ENCODE results near the gene MAGI2. TPM values are rescaled to one million over a fixed set of nuclear protein-coding genes. Genes with fewer than 3 reads are reported as not detected.

The MAGI2 gene
- total RNA-seq, 2 donors from 2014 or later = 3.9 to 10.5 TPM

- Histone ChIP-seq H3K9me3 (no peaks in the 10 kb centered on the region), H3K4me3 (no peak overlapping the region), H3K27me3 (no peaks in the 10 kb centered on the region), H3K36me3 (replicated peaks in 1 of 2; ENCODE audit: insufficient read depth in 1 of 2, low read depth in 2 of 2) (no peaks in the 10 kb centered on the region), H3K4me1 (no peaks in the 10 kb centered on the region), H3K27ac (no peak overlapping the region)
- no peak for DNase-seq
- no peak for ATAC-seq
- TF ChIP-seq POLR2A (IDR thresholded peaks at IDR 0.05) (no peak), CTCF (IDR thresholded peaks at IDR 0.05) (peak; percentile 14 to 64 (median 52))
- WGBS, 2 donors = 26 to 28% methylated on average over 4 of the region's 4 CpGs
- intact Hi-C loops (cut with DNase I) = no loop called here
These were observed 181.3 kb downstream of the MAGI2 start for GRCh38 chr7:79272066-79272669.

GRCh38 chr7:79268730-79269129 is 184.7 kb downstream of the MAGI2 start:
- 33 to 38% methylated on average over 6 of the region's 6 CpGs for WGBS, 2 donors
- H3K4me3 ChIP-seq = no peak overlapping the region

GRCh38 chr7:79258826-79259225 is 194.6 kb downstream of the MAGI2 start:
- DNase-seq (no peak), ATAC-seq (no peak)
- no peaks in the 10 kb centered on the region for H3K36me3 ChIP-seq (replicated peaks in 1 of 2; ENCODE audit: insufficient read depth in 1 of 2, low read depth in 2 of 2)
- H3K4me1 ChIP-seq = no peaks in the 10 kb centered on the region
- 27 to 32% methylated on average over 3 of the region's 3 CpGs for WGBS, 2 donors
- H3K27me3 ChIP-seq = no peaks in the 10 kb centered on the region
- no peak overlapping the region for H3K27ac ChIP-seq
- H3K9me3 ChIP-seq = no peaks in the 10 kb centered on the region
- H3K4me3 ChIP-seq = no peak overlapping the region
- intact Hi-C loops (cut with DNase I) = no loop called here
- TF ChIP-seq CTCF (IDR thresholded peaks at IDR 0.05) = no peak
- no peak for TF ChIP-seq POLR2A (IDR thresholded peaks at IDR 0.05)

More at GRCh38 chr7:79268730-79269129, 184.7 kb downstream of the MAGI2 start:
- intact Hi-C loops (cut with DNase I) = no loop called here
- Histone ChIP-seq H3K27ac (no peak overlapping the region), H3K9me3 (no peaks in the 10 kb centered on the region), H3K27me3 (no peaks in the 10 kb centered on the region), H3K4me1 (no peaks in the 10 kb centered on the region), H3K36me3 (replicated peaks in 1 of 2; ENCODE audit: insufficient read depth in 1 of 2, low read depth in 2 of 2) (no peaks in the 10 kb centered on the region)
- ATAC-seq (no peak), DNase-seq (no peak)
- no peak for TF ChIP-seq CTCF (IDR thresholded peaks at IDR 0.05)
- TF ChIP-seq POLR2A (IDR thresholded peaks at IDR 0.05) = no peak

GRCh38 chr7:79257959-79258358 is 195.5 kb downstream of the MAGI2 start:
- Histone ChIP-seq H3K4me1 (no peaks in the 10 kb centered on the region), H3K4me3 (no peak overlapping the region), H3K27ac (no peak overlapping the region), H3K27me3 (no peaks in the 10 kb centered on the region), H3K36me3 (replicated peaks in 1 of 2; ENCODE audit: insufficient read depth in 1 of 2, low read depth in 2 of 2) (no peaks in the 10 kb centered on the region), H3K9me3 (no peaks in the 10 kb centered on the region)
- ATAC-seq (no peak), DNase-seq (no peak)
- intact Hi-C loops (cut with DNase I) = no loop called here
- TF ChIP-seq POLR2A (IDR thresholded peaks at IDR 0.05) = no peak
- no peak for TF ChIP-seq CTCF (IDR thresholded peaks at IDR 0.05)
- WGBS, 2 donors = 67 to 89% methylated on average over 1 of the region's 1 CpG

GRCh38 chr7:79245623-79246249 is 207.7 kb downstream of the MAGI2 start:
- intact Hi-C loops (cut with DNase I) = no loop called here

More at GRCh38 chr7:79245623-79246249, 207.7 kb downstream of the MAGI2 start:
- no peak for DNase-seq
- Histone ChIP-seq H3K27me3 (no peaks in the 10 kb centered on the region), H3K9me3 (no peaks in the 10 kb centered on the region), H3K4me1 (no peaks in the 10 kb centered on the region), H3K4me3 (no peak overlapping the region), H3K27ac (no peak overlapping the region), H3K36me3 (replicated peaks in 1 of 2; ENCODE audit: insufficient read depth in 1 of 2, low read depth in 2 of 2) (no peaks in the 10 kb centered on the region)
- 55 to 73% methylated on average over 4 of the region's 4 CpGs for WGBS, 2 donors
- no peak for ATAC-seq
- TF ChIP-seq POLR2A (IDR thresholded peaks at IDR 0.05) (no peak), CTCF (IDR thresholded peaks at IDR 0.05) (no peak)

All from body of pancreas (tissue), 4 donors.